MM.1S (cell line): ENCODE results near the gene UTP20.

Source experiments
- DNase-seq: peaks from one replicate; pipeline ENCODE4 v3.0.0-alpha.2; 2015
- H2AFZ ChIP-seq: fragments of 300-600 bp; sonication (generic); 2 replicates; pipeline ENCODE4 v1.6.0; 2016; ENCODE audit warnings: antibody characterized with exemption, low read length
- H3F3A ChIP-seq: fragments of 300-600 bp; sonication (generic); 2 replicates; pipeline ENCODE4 v1.6.1; 2016; ENCODE audit warnings: mild to moderate bottlenecking, antibody characterized with exemption, low read length, moderate library complexity, mixed read lengths; ENCODE audit not compliant: insufficient read depth
- H3K27ac ChIP-seq: fragments of 300-600 bp; sonication (generic); 2 replicates; pipeline ENCODE4 v1.5.1; 2016; ENCODE audit warnings: mild to moderate bottlenecking, low read length
- H3K27me3 ChIP-seq: fragments of 300-600 bp; sonication (generic); replicated peaks from 2 replicates; pipeline ENCODE4 v1.6.0; 2016; ENCODE audit warnings: low read length; ENCODE audit not compliant: insufficient read depth
- H3K36me3 ChIP-seq: fragments of 300-600 bp; sonication (generic); replicated peaks from 2 replicates; pipeline ENCODE4 v1.6.1; 2016; ENCODE audit warnings: mild to moderate bottlenecking, low read length, mixed read lengths; ENCODE audit not compliant: insufficient read depth
- H3K4me1 ChIP-seq: fragments of 300-600 bp; sonication (generic); 2 replicates; pipeline ENCODE4 v1.6.1; 2016; ENCODE audit warnings: low read length, mixed read lengths
- H3K4me2 ChIP-seq: fragments of 300-600 bp; sonication (generic); 2 replicates; pipeline ENCODE4 v1.6.0; 2016; ENCODE audit warnings: low read depth, low read length
- H3K4me3 ChIP-seq: fragments of 300-600 bp; sonication (generic); 2 replicates; pipeline ENCODE4 v1.5.1; 2016; ENCODE audit warnings: low read length, mixed read lengths
- H3K79me2 ChIP-seq: fragments of 300-600 bp; sonication (generic); 2 replicates; pipeline ENCODE4 v1.6.1; 2016; ENCODE audit warnings: mixed run types, low read length, mixed read lengths
- H3K9ac ChIP-seq: fragments of 300-600 bp; sonication (generic); 2 replicates; pipeline ENCODE4 v1.6.1; 2016; ENCODE audit warnings: low read length, mixed read lengths
- H3K9me2 ChIP-seq: fragments of 300-600 bp; sonication (generic); replicated peaks from 2 replicates; pipeline ENCODE4 v1.6.1; 2016; ENCODE audit warnings: mild to moderate bottlenecking, low read length, mixed read lengths; ENCODE audit not compliant: insufficient read depth
- H3K9me3 ChIP-seq: fragments of 300-600 bp; sonication (generic); replicated peaks from 2 replicates; pipeline ENCODE4 v1.6.1; 2016; ENCODE audit warnings: mild to moderate bottlenecking, low read length, mixed read lengths; ENCODE audit not compliant: insufficient read depth
- H4K20me1 ChIP-seq: fragments of 300-600 bp; sonication (generic); 2 replicates; pipeline ENCODE4 v1.6.1; 2016; ENCODE audit warnings: mild to moderate bottlenecking, low read length, moderate library complexity, mixed read lengths; ENCODE audit not compliant: insufficient read depth
- EZH2 ChIP-seq: fragments of 300-600 bp; sonication (generic); optimal IDR thresholded peaks from 2 replicates; pipeline ENCODE3; 2017; ENCODE audit warnings: low read depth, mild to moderate bottlenecking, antibody characterized with exemption, low read length, mixed read lengths
- EZH2phosphoT487 ChIP-seq: fragments of 300-600 bp; sonication (generic); IDR thresholded peaks from 2 replicates; pipeline ENCODE4 v1.6.1; 2018; ENCODE audit warnings: antibody characterized with exemption, low read length
- TF ChIP-seq, protein P1 (sequence below): fragments of 300-600 bp; sonication (generic); IDR thresholded peaks from 2 replicates; pipeline ENCODE4 v1.5.1; 2016; ENCODE audit warnings: antibody characterized with exemption, low read length, mixed read lengths

UTP20 gene

DNA sequence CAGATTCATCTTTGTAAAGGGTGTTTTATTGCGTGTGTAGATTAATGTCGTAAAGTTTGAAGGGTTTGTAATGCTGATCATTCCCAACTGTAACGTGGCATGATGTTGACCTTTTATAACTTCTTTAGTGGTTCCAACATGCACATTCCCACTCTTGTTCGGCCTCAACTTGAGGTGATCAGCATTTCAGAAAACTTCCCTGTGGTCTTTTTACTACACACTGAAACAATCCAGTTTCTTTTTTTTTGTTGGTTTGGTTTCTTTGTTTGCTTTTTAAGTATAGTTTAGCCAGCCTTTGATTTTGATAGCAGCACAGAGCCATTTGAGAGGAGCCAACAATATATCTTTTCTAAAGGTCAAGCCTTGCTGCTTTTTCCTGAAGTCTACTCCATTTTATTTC is 22.8 kb downstream of the UTP20 start:
- Histone ChIP-seq H3K4me3 (no peak overlapping the region), H3K4me2 (no peak overlapping the region), H3K9ac (no peak overlapping the region), H4K20me1 (no peaks in the 10 kb centered on the region), H3K27ac (no peak overlapping the region), H3K9me3 (no peaks in the 10 kb centered on the region), H3K36me3 (peaks cover 16% of the 10 kb centered on the region; the same call in 1 of the 2 replicates), H3K9me2 (no peaks in the 10 kb centered on the region), H3K79me2 (no peaks in the 10 kb centered on the region), H3F3A (no peaks in the 10 kb centered on the region), H3K27me3 (no peaks in the 10 kb centered on the region), H2AFZ (no peak overlapping the region), H3K4me1 (no peaks in the 10 kb centered on the region)
- TF ChIP-seq EZH2 (no peak), EZH2phosphoT487 (no peak)
- TF ChIP-seq, protein P1, sequence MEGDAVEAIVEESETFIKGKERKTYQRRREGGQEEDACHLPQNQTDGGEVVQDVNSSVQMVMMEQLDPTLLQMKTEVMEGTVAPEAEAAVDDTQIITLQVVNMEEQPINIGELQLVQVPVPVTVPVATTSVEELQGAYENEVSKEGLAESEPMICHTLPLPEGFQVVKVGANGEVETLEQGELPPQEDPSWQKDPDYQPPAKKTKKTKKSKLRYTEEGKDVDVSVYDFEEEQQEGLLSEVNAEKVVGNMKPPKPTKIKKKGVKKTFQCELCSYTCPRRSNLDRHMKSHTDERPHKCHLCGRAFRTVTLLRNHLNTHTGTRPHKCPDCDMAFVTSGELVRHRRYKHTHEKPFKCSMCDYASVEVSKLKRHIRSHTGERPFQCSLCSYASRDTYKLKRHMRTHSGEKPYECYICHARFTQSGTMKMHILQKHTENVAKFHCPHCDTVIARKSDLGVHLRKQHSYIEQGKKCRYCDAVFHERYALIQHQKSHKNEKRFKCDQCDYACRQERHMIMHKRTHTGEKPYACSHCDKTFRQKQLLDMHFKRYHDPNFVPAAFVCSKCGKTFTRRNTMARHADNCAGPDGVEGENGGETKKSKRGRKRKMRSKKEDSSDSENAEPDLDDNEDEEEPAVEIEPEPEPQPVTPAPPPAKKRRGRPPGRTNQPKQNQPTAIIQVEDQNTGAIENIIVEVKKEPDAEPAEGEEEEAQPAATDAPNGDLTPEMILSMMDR = no peak
- no peak for DNase-seq

DNA sequence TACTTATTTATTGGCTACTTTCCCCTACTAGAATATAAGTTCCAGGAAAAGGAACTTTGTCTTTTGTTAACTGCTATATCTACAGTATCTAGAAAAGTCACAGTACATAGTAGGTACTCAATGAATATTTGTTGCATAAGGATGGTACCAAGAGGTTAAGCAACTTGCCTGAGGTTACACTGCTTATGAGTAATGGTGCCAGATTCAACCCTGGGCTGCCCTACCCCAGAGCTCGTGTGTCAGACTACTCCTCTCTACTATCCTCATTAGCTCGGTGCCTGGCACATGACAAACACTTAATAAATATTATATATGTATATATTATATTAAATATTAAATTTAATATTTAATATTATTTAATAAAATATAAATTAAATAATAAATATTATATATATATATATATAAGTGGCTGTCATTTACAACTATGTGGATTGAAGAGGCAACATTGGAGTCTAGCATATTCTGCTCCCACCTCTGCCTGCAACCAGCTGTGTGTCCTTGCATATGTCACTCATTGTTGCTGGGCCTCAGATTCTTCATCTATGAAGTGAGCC is 25.4 kb downstream of the UTP20 start:
- no peaks in the 10 kb centered on the region for H3K79me2 ChIP-seq
- no peaks in the 10 kb centered on the region for H3K9me3 ChIP-seq
- no peak overlapping the region for H3K4me2 ChIP-seq
- no peak overlapping the region for H3K27ac ChIP-seq
- no peak overlapping the region for H2AFZ ChIP-seq
- H3K9ac ChIP-seq = no peak overlapping the region
- H3K36me3 ChIP-seq = peaks cover 9% of the 10 kb centered on the region
- no peak for DNase-seq
- no peak overlapping the region for H3K4me3 ChIP-seq
- no peaks in the 10 kb centered on the region for H3K4me1 ChIP-seq
- H3K9me2 ChIP-seq = no peaks in the 10 kb centered on the region
- H3K27me3 ChIP-seq = no peaks in the 10 kb centered on the region
- TF ChIP-seq EZH2 (no peak), EZH2phosphoT487 (no peak)
- TF ChIP-seq, protein P1 = no peak
- H3F3A ChIP-seq = no peaks in the 10 kb centered on the region
- no peaks in the 10 kb centered on the region for H4K20me1 ChIP-seq

DNA sequence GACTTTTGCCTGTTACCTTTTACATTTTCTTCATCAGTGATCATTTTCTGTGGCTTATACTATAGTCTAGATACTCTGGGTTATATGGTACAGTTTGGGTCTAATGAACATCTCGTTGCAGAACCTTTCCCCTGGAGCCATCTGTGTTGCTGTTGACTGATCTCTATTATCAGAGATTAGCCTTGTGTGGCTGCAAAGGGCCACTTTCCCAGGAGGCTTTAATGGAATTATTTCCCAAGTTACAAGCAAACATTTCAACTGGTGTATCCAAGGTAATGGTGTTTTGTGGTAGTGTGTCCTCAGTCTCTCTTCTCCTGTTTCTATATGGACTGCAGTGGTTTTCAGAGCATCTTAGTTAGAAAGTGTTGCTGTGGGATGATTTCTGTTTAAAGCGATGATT is 25.9 kb downstream of the UTP20 start:
- TF ChIP-seq EZH2 (no peak), EZH2phosphoT487 (no peak)
- TF ChIP-seq, protein P1 = no peak
- Histone ChIP-seq H3K36me3 (peaks cover 9% of the 10 kb centered on the region), H3K4me2 (no peak overlapping the region), H3F3A (no peaks in the 10 kb centered on the region), H3K4me1 (no peaks in the 10 kb centered on the region), H3K27me3 (no peaks in the 10 kb centered on the region), H4K20me1 (no peaks in the 10 kb centered on the region), H3K9ac (no peak overlapping the region), H3K4me3 (no peak overlapping the region), H2AFZ (no peak overlapping the region), H3K9me3 (no peaks in the 10 kb centered on the region), H3K27ac (no peak overlapping the region), H3K9me2 (no peaks in the 10 kb centered on the region), H3K79me2 (no peaks in the 10 kb centered on the region)
- no peak for DNase-seq
